ENCODE results near the gene RFC2.
"Not testable (repeated sequence)": the region's sequence is repeated elsewhere in the genome, so short reads cannot be mapped to it uniquely, and the experiment has no call there.

Gene RFC2

GRCh38 chr7:74230446-74231231 lies 23.6 kb downstream of the RFC2 start:
- Histone ChIP-seq H3K9ac (ENCODE audit: low read length in 5 of 5) (no peak overlapping the region), H3K27ac (ENCODE audit: low read depth, low read length) (no peak overlapping the region), H3K27me3 (ENCODE audit: control insufficient read depth in 5 of 5, insufficient read depth in 4 of 5, low read length in 5 of 5) (no peaks in the 10 kb centered on the region), H3K36me3 (ENCODE audit: control insufficient read depth in 5 of 5, insufficient read depth in 5 of 5, low read length in 5 of 5) (peaks cover 5 to 58% (median 28%) of the 10 kb centered on the region in 5 donors), H3K4me3 (ENCODE audit: low read depth in 1 of 5, low read length in 5 of 5) (no peak overlapping the region), H3K4me1 (ENCODE audit: control insufficient read depth in 5 of 5, insufficient read depth in 5 of 5, low read length in 5 of 5) (peaks cover 0 to 6% (median 4%) of the 10 kb centered on the region in 5 donors), H3K9me3 (ENCODE audit: control insufficient read depth in 5 of 5, low read length in 5 of 5) (no peaks in the 10 kb centered on the region)

DNA sequence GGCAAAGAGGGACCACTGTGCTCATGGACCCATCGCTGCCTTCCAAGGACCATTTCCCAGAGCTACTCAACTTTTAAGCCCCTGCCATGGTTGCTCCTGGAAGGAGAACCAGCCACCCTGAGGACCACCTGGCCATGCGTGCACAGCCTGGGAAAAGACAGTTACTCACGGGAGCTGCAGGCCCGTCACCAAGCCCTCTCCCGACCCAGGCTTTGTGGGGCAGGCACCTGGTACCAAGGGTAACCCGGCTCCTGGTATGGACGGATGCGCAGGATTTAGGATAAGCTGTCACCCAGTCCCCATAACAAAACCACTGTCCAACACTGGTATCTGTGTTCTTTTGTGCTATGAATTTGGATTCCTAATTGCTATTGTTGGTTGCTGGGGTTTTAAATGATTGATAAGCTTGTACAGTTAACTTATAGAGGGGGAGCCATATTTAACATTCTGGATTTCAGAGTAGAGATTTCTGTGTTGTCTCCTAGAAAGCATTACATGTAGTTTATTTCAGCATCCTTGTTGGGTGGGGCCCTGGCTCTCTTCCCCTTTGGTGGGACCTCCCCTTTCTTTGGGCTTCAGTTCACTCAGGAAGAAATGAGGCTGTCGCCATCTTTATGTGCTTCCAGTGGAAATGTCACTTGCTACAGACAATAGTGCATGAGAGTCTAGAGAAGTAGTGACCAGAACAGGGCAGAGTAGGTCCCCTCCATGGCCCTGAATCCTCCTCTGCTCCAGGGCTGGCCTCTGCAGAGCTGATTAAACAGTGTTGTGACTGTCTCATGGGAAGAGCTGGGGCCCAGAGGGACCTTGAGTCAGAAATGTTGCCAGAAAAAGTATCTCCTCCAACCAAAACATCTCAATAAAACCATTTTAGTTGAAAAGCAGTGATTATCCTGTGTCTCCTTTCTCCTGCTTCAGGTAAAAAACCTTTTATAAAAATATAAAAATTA lies 25.0 kb downstream of the RFC2 start:
- H3K4me3 ChIP-seq (ENCODE audit: low read depth in 1 of 5, low read length in 5 of 5): no peak overlapping the region
- no peak overlapping the region for H3K27ac ChIP-seq (ENCODE audit: low read depth, low read length)
- H3K4me1 ChIP-seq (ENCODE audit: control insufficient read depth in 5 of 5, insufficient read depth in 5 of 5, low read length in 5 of 5): peaks cover 0 to 6% (median 4%) of the 10 kb centered on the region in 5 donors

DNA sequence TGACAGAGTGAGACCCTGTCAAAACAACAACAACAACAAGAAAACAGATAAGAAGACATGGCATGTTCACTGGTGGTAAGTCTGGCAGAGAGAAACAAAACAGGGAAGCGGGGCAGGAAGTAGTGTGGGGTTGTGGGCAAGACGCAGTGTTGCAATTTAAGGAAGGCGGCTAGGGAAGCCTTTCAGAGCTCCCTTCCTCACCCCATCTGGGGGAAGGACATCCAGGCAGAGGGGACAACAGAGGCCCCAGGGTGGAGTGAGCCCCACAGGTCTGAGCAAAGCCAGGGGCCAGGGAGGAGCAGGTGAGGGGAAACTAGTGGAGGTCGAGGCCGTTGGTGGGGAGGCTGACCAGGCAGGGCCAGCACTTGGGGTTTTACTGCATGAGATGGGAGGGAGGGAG lies 27.6 kb downstream of the RFC2 start:
- H3K27ac ChIP-seq (ENCODE audit: low read depth, low read length): no peak overlapping the region

More for the DNA sequence above, 25.0 kb downstream of the RFC2 start:
- H3K36me3 ChIP-seq (ENCODE audit: control insufficient read depth in 5 of 5, insufficient read depth in 5 of 5, low read length in 5 of 5): peaks cover 4 to 52% (median 19%) of the 10 kb centered on the region in 5 donors
- no peaks in the 10 kb centered on the region for H3K27me3 ChIP-seq (ENCODE audit: control insufficient read depth in 5 of 5, insufficient read depth in 4 of 5, low read length in 5 of 5)
- H3K9ac ChIP-seq (ENCODE audit: low read length in 5 of 5): no peak overlapping the region
- no peaks in the 10 kb centered on the region for H3K9me3 ChIP-seq (ENCODE audit: control insufficient read depth in 5 of 5, low read length in 5 of 5)

GRCh38 chr7:74225400-74225799 lies 28.8 kb downstream of the RFC2 start:
- peaks cover 0 to 6% (median 3%) of the 10 kb centered on the region in 5 donors for H3K4me1 ChIP-seq (ENCODE audit: control insufficient read depth in 5 of 5, insufficient read depth in 5 of 5, low read length in 5 of 5)
- H3K9me3 ChIP-seq (ENCODE audit: control insufficient read depth in 5 of 5, low read length in 5 of 5): no peaks in the 10 kb centered on the region
- no peak overlapping the region for H3K4me3 ChIP-seq (ENCODE audit: low read depth in 1 of 5, low read length in 5 of 5)
- no peak overlapping the region for H3K9ac ChIP-seq (ENCODE audit: low read length in 5 of 5)
- H3K27me3 ChIP-seq (ENCODE audit: control insufficient read depth in 5 of 5, insufficient read depth in 4 of 5, low read length in 5 of 5): no peaks in the 10 kb centered on the region
- H3K36me3 ChIP-seq (ENCODE audit: control insufficient read depth in 5 of 5, insufficient read depth in 5 of 5, low read length in 5 of 5): peaks cover 0 to 37% (median 9%) of the 10 kb centered on the region in 5 donors
- H3K27ac ChIP-seq (ENCODE audit: low read depth, low read length): no peak overlapping the region

More for the DNA sequence above, 27.6 kb downstream of the RFC2 start:
- H3K27me3 ChIP-seq (ENCODE audit: control insufficient read depth in 5 of 5, insufficient read depth in 4 of 5, low read length in 5 of 5): no peaks in the 10 kb centered on the region
- peaks cover 0 to 6% (median 3%) of the 10 kb centered on the region in 5 donors for H3K4me1 ChIP-seq (ENCODE audit: control insufficient read depth in 5 of 5, insufficient read depth in 5 of 5, low read length in 5 of 5)
- no peaks in the 10 kb centered on the region for H3K9me3 ChIP-seq (ENCODE audit: control insufficient read depth in 5 of 5, low read length in 5 of 5)
- no peak overlapping the region for H3K9ac ChIP-seq (ENCODE audit: low read length in 5 of 5)
- no peak overlapping the region for H3K4me3 ChIP-seq (ENCODE audit: low read depth in 1 of 5, low read length in 5 of 5)
- peaks cover 0 to 42% (median 15%) of the 10 kb centered on the region in 5 donors for H3K36me3 ChIP-seq (ENCODE audit: control insufficient read depth in 5 of 5, insufficient read depth in 5 of 5, low read length in 5 of 5)

GRCh38 chr7:74224907-74225306 lies 29.3 kb downstream of the RFC2 start:
- not testable (repeated sequence) for H3K27ac ChIP-seq (ENCODE audit: low read depth, low read length); H3K9ac ChIP-seq (ENCODE audit: low read length in 5 of 5); H3K4me1 ChIP-seq (ENCODE audit: control insufficient read depth in 5 of 5, insufficient read depth in 5 of 5, low read length in 5 of 5); H3K4me3 ChIP-seq (ENCODE audit: low read depth in 1 of 5, low read length in 5 of 5); H3K9me3 ChIP-seq (ENCODE audit: control insufficient read depth in 5 of 5, low read length in 5 of 5); H3K27me3 ChIP-seq (ENCODE audit: control insufficient read depth in 5 of 5, insufficient read depth in 4 of 5, low read length in 5 of 5)
- peaks cover 0 to 37% (median 7%) of the 10 kb centered on the region in 5 donors for H3K36me3 ChIP-seq (ENCODE audit: control insufficient read depth in 5 of 5, insufficient read depth in 5 of 5, low read length in 5 of 5)

DNA sequence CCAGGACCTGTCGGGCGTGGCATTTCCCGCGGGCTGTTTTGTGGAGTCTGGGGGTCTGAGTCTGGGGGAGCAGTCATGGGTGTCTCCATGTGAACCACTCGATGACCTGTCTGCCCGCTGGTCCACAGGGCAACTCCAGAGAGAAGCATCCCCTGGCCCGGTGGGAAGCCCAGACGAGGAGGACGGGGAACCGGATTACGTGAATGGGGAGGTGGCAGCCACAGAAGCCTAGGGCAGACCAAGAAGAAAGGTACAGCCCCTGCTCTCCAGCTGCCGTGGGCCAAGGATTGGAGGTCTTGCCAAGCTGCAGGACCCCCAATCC lies 29.7 kb downstream of the RFC2 start:
- H3K9me3 ChIP-seq (ENCODE audit: control insufficient read depth in 5 of 5, low read length in 5 of 5): no peaks in the 10 kb centered on the region

DNA sequence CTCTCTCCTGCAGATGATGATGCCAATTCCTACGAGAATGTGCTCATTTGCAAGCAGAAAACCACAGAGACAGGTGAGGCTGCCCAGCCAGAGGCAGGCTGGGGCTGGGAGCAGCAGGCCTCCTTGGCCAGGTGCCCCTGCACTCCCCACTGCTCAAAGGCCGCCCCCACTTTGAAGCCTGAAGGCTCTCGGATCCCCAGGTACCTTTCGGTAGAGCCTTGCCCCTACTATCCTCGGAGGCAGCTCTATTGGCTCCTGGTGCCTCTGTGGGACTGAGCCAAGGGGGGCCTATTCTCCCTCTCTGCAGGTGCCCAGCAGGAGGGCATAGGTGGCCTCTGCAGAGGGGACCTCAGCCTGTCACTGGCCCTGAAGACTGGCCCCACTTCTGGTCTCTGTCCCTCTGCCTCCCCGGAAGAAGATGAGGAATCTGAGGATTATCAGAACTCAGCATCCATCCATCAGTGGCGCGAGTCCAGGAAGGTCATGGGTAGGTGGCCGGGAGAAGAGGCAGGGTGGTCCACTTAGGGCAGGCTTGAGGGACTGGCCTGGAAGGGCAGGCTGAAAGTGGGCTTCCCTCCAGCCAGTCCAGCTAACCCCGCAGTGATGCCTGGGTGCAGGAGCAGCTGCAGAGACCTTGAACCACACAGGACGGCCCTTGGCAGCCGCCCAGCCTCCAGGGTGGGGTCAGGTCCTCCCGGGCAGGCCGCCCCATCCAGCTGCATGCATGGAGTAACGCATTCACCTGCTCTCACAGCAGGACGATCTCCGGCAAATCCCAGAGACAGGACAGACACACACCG lies 30.3 kb downstream of the RFC2 start:
- Histone ChIP-seq H3K27ac (ENCODE audit: low read depth, low read length) (no peak overlapping the region), H3K27me3 (ENCODE audit: control insufficient read depth in 5 of 5, insufficient read depth in 4 of 5, low read length in 5 of 5) (peaks cover 0 to 5% (median 0%) of the 10 kb centered on the region in 5 donors), H3K4me1 (ENCODE audit: control insufficient read depth in 5 of 5, insufficient read depth in 5 of 5, low read length in 5 of 5) (peaks cover 0 to 3% (median 0%) of the 10 kb centered on the region in 5 donors), H3K4me3 (ENCODE audit: low read depth in 1 of 5, low read length in 5 of 5) (no peak overlapping the region), H3K36me3 (ENCODE audit: control insufficient read depth in 5 of 5, insufficient read depth in 5 of 5, low read length in 5 of 5) (peaks cover 0 to 32% (median 4%) of the 10 kb centered on the region in 5 donors), H3K9ac (ENCODE audit: low read length in 5 of 5) (no peak overlapping the region), H3K9me3 (ENCODE audit: control insufficient read depth in 5 of 5, low read length in 5 of 5) (no peaks in the 10 kb centered on the region)

More for the DNA sequence above, 29.7 kb downstream of the RFC2 start:
- Histone ChIP-seq H3K27ac (ENCODE audit: low read depth, low read length) (no peak overlapping the region), H3K27me3 (ENCODE audit: control insufficient read depth in 5 of 5, insufficient read depth in 4 of 5, low read length in 5 of 5) (peaks cover 0 to 2% (median 0%) of the 10 kb centered on the region in 5 donors), H3K4me1 (ENCODE audit: control insufficient read depth in 5 of 5, insufficient read depth in 5 of 5, low read length in 5 of 5) (peaks cover 0 to 5% (median 3%) of the 10 kb centered on the region in 5 donors), H3K36me3 (ENCODE audit: control insufficient read depth in 5 of 5, insufficient read depth in 5 of 5, low read length in 5 of 5) (peaks cover 0 to 37% (median 7%) of the 10 kb centered on the region in 5 donors), H3K9ac (ENCODE audit: low read length in 5 of 5) (no peak overlapping the region), H3K4me3 (ENCODE audit: low read depth in 1 of 5, low read length in 5 of 5) (no peak overlapping the region)

- H3K9me3 ChIP-seq (ENCODE audit: control insufficient read depth in 5 of 5, low read length in 5 of 5): peaks cover 0 to 4% (median 0%) of the 10 kb centered on the region in 5 donors
These were observed 31.1 kb downstream of the RFC2 start for GRCh38 chr7:74222851-74223710.

GRCh38 chr7:74221713-74222112 lies 32.5 kb downstream of the RFC2 start:
- peaks cover 0 to 14% (median 7%) of the 10 kb centered on the region in 5 donors for H3K4me1 ChIP-seq (ENCODE audit: control insufficient read depth in 5 of 5, insufficient read depth in 5 of 5, low read length in 5 of 5)
- H3K27me3 ChIP-seq (ENCODE audit: control insufficient read depth in 5 of 5, insufficient read depth in 4 of 5, low read length in 5 of 5): peaks cover 0 to 7% (median 0%) of the 10 kb centered on the region in 5 donors
- H3K9me3 ChIP-seq (ENCODE audit: control insufficient read depth in 5 of 5, low read length in 5 of 5): peaks cover 0 to 4% (median 0%) of the 10 kb centered on the region in 5 donors
- H3K4me3 ChIP-seq (ENCODE audit: low read depth in 1 of 5, low read length in 5 of 5): no peak overlapping the region
- H3K9ac ChIP-seq (ENCODE audit: low read length in 5 of 5): no peak overlapping the region
- H3K36me3 ChIP-seq (ENCODE audit: control insufficient read depth in 5 of 5, insufficient read depth in 5 of 5, low read length in 5 of 5): peaks cover 0 to 25% (median 2%) of the 10 kb centered on the region in 5 donors
- no peak overlapping the region for H3K27ac ChIP-seq (ENCODE audit: low read depth, low read length)

More at GRCh38 chr7:74222851-74223710, 31.1 kb downstream of the RFC2 start:
- H3K4me1 ChIP-seq (ENCODE audit: control insufficient read depth in 5 of 5, insufficient read depth in 5 of 5, low read length in 5 of 5): peaks cover 0 to 3% (median under 1%) of the 10 kb centered on the region in 5 donors
- H3K27ac ChIP-seq (ENCODE audit: low read depth, low read length): no peak overlapping the region
- peaks cover 0 to 5% (median 0%) of the 10 kb centered on the region in 5 donors for H3K27me3 ChIP-seq (ENCODE audit: control insufficient read depth in 5 of 5, insufficient read depth in 4 of 5, low read length in 5 of 5)
- peaks cover 0 to 30% (median 2%) of the 10 kb centered on the region in 5 donors for H3K36me3 ChIP-seq (ENCODE audit: control insufficient read depth in 5 of 5, insufficient read depth in 5 of 5, low read length in 5 of 5)
- no peak overlapping the region for H3K9ac ChIP-seq (ENCODE audit: low read length in 5 of 5)
- no peak overlapping the region for H3K4me3 ChIP-seq (ENCODE audit: low read depth in 1 of 5, low read length in 5 of 5)

Data from subcutaneous abdominal adipose tissue (tissue), 5 donors.